Neuronal stem cell (in vitro differentiated cells): Measurements from ENCODE around the gene PGK1.
"Not testable (repeated sequence)": the region's sequence is repeated elsewhere in the genome, so short reads cannot be mapped to it uniquely, and the experiment has no call there.

Source experiments
- DNase-seq: peaks from one replicate; pipeline ENCODE4 v3.0.0-alpha.2; 2013; ENCODE audit warnings: low spot score
- H2AFZ ChIP-seq: one replicate; pipeline ENCODE4 v1.6.1; 2013; ENCODE audit warnings: mild to moderate bottlenecking, low read length, inconsistent platforms
- H2AK5ac ChIP-seq: 2 replicates; pipeline ENCODE4 v1.6.1; 2013; ENCODE audit warnings: low read depth, mild to moderate bottlenecking, inconsistent platforms, low read length, moderate library complexity, mixed read lengths
- H2BK120ac ChIP-seq: 2 replicates; pipeline ENCODE4 v1.6.1; 2013; ENCODE audit warnings: low read depth, mild to moderate bottlenecking, inconsistent platforms, low read length, moderate library complexity, mixed read lengths
- H2BK12ac ChIP-seq: one replicate; pipeline ENCODE4 v1.6.1; 2013; ENCODE audit warnings: low read length, inconsistent platforms
- H2BK15ac ChIP-seq: 2 replicates; pipeline ENCODE4 v1.6.1; 2013; ENCODE audit warnings: mild to moderate bottlenecking, low read length, inconsistent platforms, mixed read lengths
- H2BK5ac ChIP-seq: one replicate; pipeline ENCODE4 v1.6.1; 2013; ENCODE audit warnings: inconsistent platforms, mild to moderate bottlenecking, low read length, moderate library complexity
- H3K14ac ChIP-seq: one replicate; pipeline ENCODE4 v1.6.1; 2013; ENCODE audit warnings: low read length, inconsistent platforms
- H3K18ac ChIP-seq: 2 replicates; pipeline ENCODE4 v1.6.1; 2013; ENCODE audit warnings: low read length, inconsistent platforms
- H3K23ac ChIP-seq: 2 replicates; pipeline ENCODE4 v1.6.1; 2013; ENCODE audit warnings: low read depth, mild to moderate bottlenecking, mixed read lengths, low read length, inconsistent platforms; ENCODE audit not compliant: poor library complexity
- H3K27ac ChIP-seq: replicated peaks from 3 replicates; pipeline ENCODE4 v1.5.1; 2013; ENCODE audit warnings: low read length, inconsistent platforms
- H3K27me3 ChIP-seq, 3 experiments: 2 replicates each; pipeline ENCODE4 v1.6.1; 2013; ENCODE audit warnings: low read length in 3 of 3, mild to moderate bottlenecking in 2 of 3, inconsistent platforms in 1 of 3, low read depth in 1 of 3, mixed read lengths in 1 of 3, moderate library complexity in 1 of 3; ENCODE audit not compliant: control insufficient read depth in 3 of 3, insufficient read depth in 3 of 3
- H3K36me3 ChIP-seq, 2 donors: replicated peaks in 1 of 2; 2 replicates each; pipeline ENCODE4 v1.6.1; 2013; ENCODE audit warnings: low read length in 2 of 2; ENCODE audit not compliant: control insufficient read depth in 2 of 2, insufficient read depth in 2 of 2
- H3K4ac ChIP-seq: 2 replicates; pipeline ENCODE4 v1.6.1; 2013; ENCODE audit warnings: inconsistent platforms, mild to moderate bottlenecking, low read length, moderate library complexity
- H3K4me1 ChIP-seq, 2 donors: 1 replicate in 1 of 2; 2 replicates in 1 of 2; pipeline ENCODE4 v1.6.1; 2013; ENCODE audit warnings: low read length in 2 of 2, low read depth in 1 of 2; ENCODE audit not compliant: control insufficient read depth in 2 of 2, insufficient read depth in 1 of 2
- H3K4me2 ChIP-seq: one replicate; pipeline ENCODE4 v1.6.1; 2013; ENCODE audit warnings: mild to moderate bottlenecking, low read length, inconsistent platforms; ENCODE audit not compliant: insufficient read depth, poor library complexity, severe bottlenecking
- H3K4me3 ChIP-seq, 2 donors: 2 replicates each; pipeline ENCODE4 v1.5.1; 2013; ENCODE audit warnings: low read length in 2 of 2, mild to moderate bottlenecking in 2 of 2, inconsistent platforms in 1 of 2, moderate library complexity in 1 of 2
- H3K79me1 ChIP-seq: one replicate; pipeline ENCODE4 v1.6.1; 2013; ENCODE audit warnings: low read depth, mild to moderate bottlenecking, inconsistent platforms, low read length, moderate library complexity
- H3K9ac ChIP-seq: one replicate; pipeline ENCODE4 v1.6.1; 2013; ENCODE audit warnings: mild to moderate bottlenecking, low read depth, low read length, inconsistent platforms; ENCODE audit not compliant: poor library complexity
- H3K9me3 ChIP-seq, 2 donors: replicated peaks in 1 of 2; 2 replicates each; pipeline versions ENCODE3 to v1.6.1; 2013; ENCODE audit warnings: low read length in 2 of 2, mild to moderate bottlenecking in 2 of 2, inconsistent platforms in 1 of 2, low read depth in 1 of 2, mixed read lengths in 1 of 2, moderate library complexity in 1 of 2; ENCODE audit not compliant: control insufficient read depth in 2 of 2, insufficient read depth in 1 of 2
- H4K8ac ChIP-seq: one replicate; pipeline ENCODE4 v1.6.1; 2013; ENCODE audit warnings: low read depth, mild to moderate bottlenecking, inconsistent platforms, low read length, moderate library complexity
- H4K91ac ChIP-seq: one replicate; pipeline ENCODE4 v1.6.1; 2013; ENCODE audit warnings: low read length, low read depth, mild to moderate bottlenecking, inconsistent platforms; ENCODE audit not compliant: poor library complexity
- WGBS, 2 donors: extraction: QIAGEN DNeasy Blood & Tissue Kit; methylation state at CpG; one replicate each; pipeline ENCODE4 v1.1.7; 2013; ENCODE audit warnings: missing lambda C conversion rate in 2 of 2, mixed read lengths in 1 of 2; ENCODE audit not compliant: insufficient read length in 2 of 2, insufficient replicate concordance in 1 of 2; ENCODE audit errors: extremely low coverage in 2 of 2; 5-methylcytosine and 5-hydroxymethylcytosine counted together

Gene PGK1

GRCh38 chrX:78066110-78066509 is 37.9 kb upstream of the PGK1 start:
- Histone ChIP-seq H3K9ac (no peak overlapping the region), H3K14ac (no peak overlapping the region), H4K91ac (no peak overlapping the region), H3K4me2 (no peak overlapping the region), H3K79me1 (no peaks in the 10 kb centered on the region), H2BK12ac (no peak overlapping the region), H3K27ac (no peak overlapping the region), H2BK120ac (no peak overlapping the region), H2AK5ac (no peak overlapping the region), H3K36me3 (no peaks in the 10 kb centered on the region), H2BK5ac (no peak overlapping the region), H3K27me3 (no peaks in the 10 kb centered on the region), H2BK15ac (no peak overlapping the region), H3K4ac (no peak overlapping the region), H3K18ac (no peak overlapping the region), H3K9me3 (no peaks in the 10 kb centered on the region), H4K8ac (no peak overlapping the region), H2AFZ (no peak overlapping the region), H3K4me1 (no peaks in the 10 kb centered on the region), H3K4me3 (no peak overlapping the region), H3K23ac (no peak overlapping the region)
- no peak for DNase-seq
- WGBS, 2 donors: no CpG with 5 or more reads among the region's 1 CpG

- Histone ChIP-seq H3K4ac (no peak overlapping the region), H3K4me1 (no peaks in the 10 kb centered on the region), H3K9me3 (no peaks in the 10 kb centered on the region)
Measured at GRCh38 chrX:78071331-78071730, 32.7 kb upstream of the PGK1 start.

GRCh38 chrX:78073147-78074077 is 30.6 kb upstream of the PGK1 start:
- H3K79me1 ChIP-seq, H2BK120ac ChIP-seq, H3K27me3 ChIP-seq, H3K36me3 ChIP-seq, H3K27ac ChIP-seq, H3K9me3 ChIP-seq, H4K8ac ChIP-seq, H4K91ac ChIP-seq, H3K4me1 ChIP-seq, H3K18ac ChIP-seq, H3K23ac ChIP-seq, H3K9ac ChIP-seq, H3K4ac ChIP-seq, H3K14ac ChIP-seq, H3K4me3 ChIP-seq, H2AK5ac ChIP-seq, DNase-seq, H3K4me2 ChIP-seq, H2BK5ac ChIP-seq, H2BK15ac ChIP-seq, H2AFZ ChIP-seq, H2BK12ac ChIP-seq: not testable (repeated sequence)
- no CpG with 5 or more reads among the region's 14 CpGs for WGBS, 2 donors

More at GRCh38 chrX:78071331-78071730, 32.7 kb upstream of the PGK1 start:
- Histone ChIP-seq H2BK5ac (no peak overlapping the region), H2BK12ac (no peak overlapping the region), H3K79me1 (no peaks in the 10 kb centered on the region), H3K4me3 (no peak overlapping the region), H3K27ac (no peak overlapping the region), H4K8ac (no peak overlapping the region), H3K4me2 (no peak overlapping the region), H3K23ac (no peak overlapping the region), H3K18ac (no peak overlapping the region), H2BK15ac (no peak overlapping the region), H2AFZ (no peak overlapping the region), H3K14ac (no peak overlapping the region), H3K9ac (no peak overlapping the region), H2AK5ac (no peak overlapping the region), H4K91ac (no peak overlapping the region), H3K27me3 (no peaks in the 10 kb centered on the region), H2BK120ac (no peak overlapping the region), H3K36me3 (no peaks in the 10 kb centered on the region)
- no CpG with 5 or more reads among the region's 3 CpGs for WGBS, 2 donors
- no peak for DNase-seq

- Histone ChIP-seq H3K4me2 (no peak overlapping the region), H3K27me3 (no peaks in the 10 kb centered on the region), H2BK120ac (no peak overlapping the region), H2BK12ac (no peak overlapping the region), H3K23ac (no peak overlapping the region), H2AK5ac (no peak overlapping the region), H3K4me3 (no peak overlapping the region), H3K36me3 (no peaks in the 10 kb centered on the region), H2BK15ac (no peak overlapping the region), H4K8ac (no peak overlapping the region), H2BK5ac (no peak overlapping the region), H4K91ac (no peak overlapping the region), H3K4me1 (no peaks in the 10 kb centered on the region), H3K79me1 (no peaks in the 10 kb centered on the region), H3K4ac (no peak overlapping the region), H3K18ac (no peak overlapping the region), H3K9ac (no peak overlapping the region), H3K27ac (no peak overlapping the region), H3K14ac (no peak overlapping the region), H2AFZ (no peak overlapping the region), H3K9me3 (no peaks in the 10 kb centered on the region)
- DNase-seq: no peak
Measured at GRCh38 chrX:78074088-78074487, 30.0 kb upstream of the PGK1 start.
